Neural progenitor cell (in vitro differentiated cells): Measurements from ENCODE around the gene CEP78.

ENCODE experiments used
- CTCF ChIP-seq: fragments of 200-600 bp; sonication (generic); IDR thresholded peaks from 2 replicates; pipeline ENCODE4 v1.5.1; 2017; ENCODE audit warnings: antibody characterized with exemption, mild to moderate bottlenecking
- EZH2phosphoT487 ChIP-seq: fragments of 200-600 bp; sonication (generic); IDR thresholded peaks from 2 replicates; pipeline ENCODE4 v1.6.1; 2017; ENCODE audit warnings: antibody characterized with exemption

GRCh38 chr9:78218890-78219289 lies 17.0 kb upstream of the CEP78 start:
- TF ChIP-seq CTCF (no peak), EZH2phosphoT487 (no peak)
